BE2C (cell line): ENCODE results near the gene PPA1.
"Not testable (repeated sequence)": the region's sequence is repeated elsewhere in the genome, so short reads cannot be mapped to it uniquely, and the experiment has no call there.

Experiments
- DNase-seq: peaks from one replicate; pipeline ENCODE4 v3.0.0-alpha.2; 2020
- H3K27me3 ChIP-seq: fragments of 250-450 bp; sonication (Bioruptor Pico); 2 replicates; pipeline ENCODE4 v1.5.1; 2020; ENCODE audit warnings: mild to moderate bottlenecking
- H3K36me3 ChIP-seq: fragments of 250-450 bp; sonication (Bioruptor Pico); 2 replicates; pipeline ENCODE4 v1.5.1; 2020; ENCODE audit warnings: mild to moderate bottlenecking
- H3K4me1 ChIP-seq: fragments of 250-450 bp; sonication (Bioruptor Pico); 2 replicates; pipeline ENCODE4 v1.5.1; 2020
- H3K4me3 ChIP-seq: 2 replicates; pipeline ENCODE4 v1.5.1; 2011; ENCODE audit warnings: low read depth, low read length
- H3K9me3 ChIP-seq: fragments of 250-450 bp; sonication (Bioruptor Pico); 2 replicates; pipeline ENCODE4 v1.5.1; 2020
- TF ChIP-seq, protein P1 (sequence below): IDR thresholded peaks from 2 replicates; pipeline ENCODE4 v1.5.1; 2012; ENCODE audit warnings: mild to moderate bottlenecking, low read depth, low read length

The PPA1 gene

GRCh38 chr10:70258216-70258615 is 25.0 kb upstream of the PPA1 start:
- Histone ChIP-seq H3K4me3 (no peak overlapping the region), H3K9me3 (no peaks in the 10 kb centered on the region), H3K36me3 (no peaks in the 10 kb centered on the region), H3K4me1 (no peaks in the 10 kb centered on the region), H3K27me3 (no peaks in the 10 kb centered on the region)
- TF ChIP-seq, protein P1, sequence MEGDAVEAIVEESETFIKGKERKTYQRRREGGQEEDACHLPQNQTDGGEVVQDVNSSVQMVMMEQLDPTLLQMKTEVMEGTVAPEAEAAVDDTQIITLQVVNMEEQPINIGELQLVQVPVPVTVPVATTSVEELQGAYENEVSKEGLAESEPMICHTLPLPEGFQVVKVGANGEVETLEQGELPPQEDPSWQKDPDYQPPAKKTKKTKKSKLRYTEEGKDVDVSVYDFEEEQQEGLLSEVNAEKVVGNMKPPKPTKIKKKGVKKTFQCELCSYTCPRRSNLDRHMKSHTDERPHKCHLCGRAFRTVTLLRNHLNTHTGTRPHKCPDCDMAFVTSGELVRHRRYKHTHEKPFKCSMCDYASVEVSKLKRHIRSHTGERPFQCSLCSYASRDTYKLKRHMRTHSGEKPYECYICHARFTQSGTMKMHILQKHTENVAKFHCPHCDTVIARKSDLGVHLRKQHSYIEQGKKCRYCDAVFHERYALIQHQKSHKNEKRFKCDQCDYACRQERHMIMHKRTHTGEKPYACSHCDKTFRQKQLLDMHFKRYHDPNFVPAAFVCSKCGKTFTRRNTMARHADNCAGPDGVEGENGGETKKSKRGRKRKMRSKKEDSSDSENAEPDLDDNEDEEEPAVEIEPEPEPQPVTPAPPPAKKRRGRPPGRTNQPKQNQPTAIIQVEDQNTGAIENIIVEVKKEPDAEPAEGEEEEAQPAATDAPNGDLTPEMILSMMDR, result no peak
- no peak for DNase-seq

DNA sequence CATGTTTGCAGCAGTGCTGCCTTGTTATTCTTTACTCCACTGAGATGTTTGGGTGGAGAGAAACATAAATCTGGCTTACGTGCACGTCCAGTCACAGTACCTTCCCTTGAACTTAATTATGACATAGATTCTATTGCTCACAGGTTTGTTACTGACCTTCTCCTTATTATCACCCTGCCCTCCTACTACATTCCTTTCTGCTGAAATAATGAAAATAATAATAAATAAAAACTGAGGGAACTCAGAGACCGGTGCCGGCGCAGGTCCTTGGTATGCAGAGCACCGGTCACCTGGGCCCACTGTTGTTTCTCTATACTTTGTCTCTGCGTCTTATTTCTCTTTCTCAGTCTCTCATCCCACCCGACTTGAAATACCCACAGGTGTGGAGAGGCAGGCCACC is 24.6 kb upstream of the PPA1 start:
- not testable (repeated sequence) for H3K4me1 ChIP-seq, H3K36me3 ChIP-seq, H3K4me3 ChIP-seq, H3K27me3 ChIP-seq, H3K9me3 ChIP-seq, DNase-seq

GRCh38 chr10:70256463-70256862 is 23.2 kb upstream of the PPA1 start:
- DNase-seq, result no peak
- Histone ChIP-seq H3K9me3 (no peaks in the 10 kb centered on the region), H3K4me1 (no peaks in the 10 kb centered on the region), H3K27me3 (no peaks in the 10 kb centered on the region), H3K36me3 (no peaks in the 10 kb centered on the region), H3K4me3 (no peak overlapping the region)
- TF ChIP-seq, protein P1, result no peak

- Histone ChIP-seq H3K4me3 (no peak overlapping the region), H3K36me3 (no peaks in the 10 kb centered on the region), H3K27me3 (no peaks in the 10 kb centered on the region), H3K4me1 (no peaks in the 10 kb centered on the region), H3K9me3 (no peaks in the 10 kb centered on the region)
- TF ChIP-seq, protein P1, result no peak
- DNase-seq, result no peak
Measured at GRCh38 chr10:70255329-70256299, 22.4 kb upstream of the PPA1 start.

GRCh38 chr10:70254778-70255328 is 21.6 kb upstream of the PPA1 start:
- no peaks in the 10 kb centered on the region for H3K27me3 ChIP-seq

DNA sequence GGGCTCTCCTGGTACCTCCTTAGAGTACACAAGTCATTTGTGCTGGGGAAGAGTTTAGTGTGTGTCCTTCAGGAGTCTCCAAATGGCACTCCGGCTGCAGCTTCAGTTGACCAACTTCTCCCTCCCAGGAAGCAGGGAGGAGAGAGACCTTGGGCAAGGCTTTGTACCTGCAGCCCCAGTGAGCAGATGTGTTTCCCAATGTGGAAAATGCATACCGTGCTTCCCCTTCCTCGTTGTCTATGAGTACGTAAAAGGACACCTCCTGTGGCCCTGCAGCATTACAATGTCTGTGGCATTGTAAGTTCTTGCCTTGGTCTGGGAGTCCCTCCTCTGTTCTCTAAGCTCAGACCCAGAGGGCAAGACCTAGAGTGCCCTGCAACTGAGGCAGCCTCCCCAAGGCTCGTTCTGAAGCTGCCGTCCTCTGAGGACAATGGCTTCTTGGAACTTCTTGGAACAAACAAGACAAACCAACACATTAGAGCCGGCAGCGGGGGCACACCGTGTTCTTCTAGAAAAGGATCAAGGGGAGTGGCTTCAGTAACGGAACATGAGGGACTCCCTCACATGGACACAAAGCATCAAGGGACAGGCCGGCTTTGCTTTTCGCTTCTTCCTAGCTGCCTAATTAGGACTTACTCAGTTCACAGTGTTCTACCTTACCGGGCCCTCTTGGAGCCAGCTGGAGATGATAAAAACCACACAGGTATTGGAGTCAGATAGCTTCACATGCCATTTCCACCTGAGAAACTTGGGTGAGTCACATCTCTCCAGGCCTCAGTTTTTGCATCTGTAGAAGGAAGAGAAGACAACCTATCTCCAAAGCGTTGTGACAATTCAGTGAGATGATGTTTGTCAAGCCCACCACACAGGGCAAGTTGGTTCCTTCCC is 20.9 kb upstream of the PPA1 start:
- no peak for DNase-seq
- Histone ChIP-seq H3K9me3 (no peaks in the 10 kb centered on the region), H3K4me1 (no peaks in the 10 kb centered on the region), H3K4me3 (no peak overlapping the region), H3K36me3 (no peaks in the 10 kb centered on the region), H3K27me3 (no peaks in the 10 kb centered on the region)
- TF ChIP-seq, protein P1, result no peak

More at GRCh38 chr10:70254778-70255328, 21.6 kb upstream of the PPA1 start:
- Histone ChIP-seq H3K36me3 (no peaks in the 10 kb centered on the region), H3K9me3 (no peaks in the 10 kb centered on the region), H3K4me1 (no peaks in the 10 kb centered on the region), H3K4me3 (no peak overlapping the region)
- TF ChIP-seq, protein P1, result no peak
- DNase-seq, result no peak
